AG10803 (cell line): ENCODE results near the gene RASSF1.

Experiments used
- DNase-seq: peaks from one replicate; pipeline ENCODE4 v3.0.0; 2010; ENCODE audit warnings: low read depth
- H3K4me3 ChIP-seq: 2 replicates; pipeline ENCODE4 v1.5.1; 2011; ENCODE audit warnings: mild to moderate bottlenecking, low read length, control low read depth
- CTCF ChIP-seq: conservative IDR thresholded peaks from 2 replicates; pipeline ENCODE4 v1.5.1; 2011; ENCODE audit warnings: mild to moderate bottlenecking, low read length, control low read depth, inconsistent platforms

RASSF1 gene

GRCh38 chr3:50340448-50341329, at the start of gene RASSF1:
TSS of gene RASSF1 (minus strand) at chr3:50340836. CDS start at chr3:50340805, 31 bp downstream.
- DNase-seq: peak; percentile 57
- no peak for TF ChIP-seq CTCF
- H3K4me3 ChIP-seq: peak within 1 kb of the TSS; percentile 70

- no peak for DNase-seq
- no peak overlapping the region for H3K4me3 ChIP-seq
- TF ChIP-seq CTCF: no peak
Measured at GRCh38 chr3:50389414-50389767, 48.8 kb upstream of the RASSF1 start.

GRCh38 chr3:50388720-50389413, 48.2 kb upstream of the RASSF1 start:
- TF ChIP-seq CTCF: no peak
- DNase-seq: peak; percentile 11
- H3K4me3 ChIP-seq: no peak overlapping the region

- TF ChIP-seq CTCF: peak; percentile 38
- no peak overlapping the region for H3K4me3 ChIP-seq
- no peak for DNase-seq
Measured at GRCh38 chr3:50388016-50388719, 47.5 kb upstream of the RASSF1 start.

- no peak for TF ChIP-seq CTCF
- DNase-seq: no peak
- H3K4me3 ChIP-seq: no peak overlapping the region
Measured at GRCh38 chr3:50385754-50386153, 45.1 kb upstream of the RASSF1 start.

- DNase-seq: no peak
- no peak overlapping the region for H3K4me3 ChIP-seq
- no peak for TF ChIP-seq CTCF
Measured at GRCh38 chr3:50383750-50384149, 43.1 kb upstream of the RASSF1 start.
